Activated CD4-positive, alpha-beta T cell treated with anti-CD3 and anti-CD28 coated beads, Interleukin-2, amount 10 ng/mL, durations not matched to agents 7 days and 5 days (primary cell): Measurements from ENCODE around the gene ADCYAP1R1. TPM values are rescaled to one million over a fixed set of nuclear protein-coding genes. Genes with fewer than 3 reads are reported as not detected.
A peak's percentile ranks its signal among the peaks of the same experiment; 100 is the strongest.
"Not testable (repeated sequence)": the region's sequence is repeated elsewhere in the genome, so short reads cannot be mapped to it uniquely, and the experiment has no call there.

ENCODE experiments used
- CTCF ChIA-PET: fragments of 350-600 bp; sonication (Branson Sonifier 250); formaldehyde crosslinking; loops from one replicate; lab custom pipeline; 2021; ENCODE audit warnings: antibody characterized with exemption; lab: Charles Lee
- POLR2A ChIA-PET: fragments of 350-600 bp; sonication (Branson Sonifier 250); formaldehyde crosslinking; loops from one replicate; lab custom pipeline; 2021; ENCODE audit warnings: antibody characterized with exemption; lab: Charles Lee
- DNase-seq: peaks from one replicate; pipeline ENCODE4 v3.0.0-alpha.2; 2020
- H3K27ac Mint-ChIP-seq: one replicate; pipeline ENCODE4 v1.8.0; 2021; ENCODE audit warnings: mild to moderate bottlenecking, moderate library complexity, mixed read lengths
- H3K27me3 Mint-ChIP-seq: one replicate; pipeline ENCODE4 v1.8.0; 2021; ENCODE audit warnings: mixed read lengths
- H3K36me3 Mint-ChIP-seq: one replicate; pipeline ENCODE4 v1.8.0; 2021; ENCODE audit warnings: low read depth, mixed read lengths
- H3K4me1 Mint-ChIP-seq: one replicate; pipeline ENCODE4 v1.8.0; 2021; ENCODE audit warnings: mixed read lengths
- H3K4me3 Mint-ChIP-seq: one replicate; pipeline ENCODE4 v1.8.0; 2021; ENCODE audit warnings: mild to moderate bottlenecking, moderate library complexity, mixed read lengths
- H3K9me3 Mint-ChIP-seq: one replicate; pipeline ENCODE4 v1.8.0; 2021; ENCODE audit warnings: mixed read lengths
- total RNA-seq, 2 experiments: library from RNA; stranded (reverse); gene quantifications; one replicate each; pipeline ENCODE4 v1.2.3, GENCODE V29; 2021

ADCYAP1R1 gene
- total RNA-seq, 2 experiments from 2014 or later: not detected

DNA sequence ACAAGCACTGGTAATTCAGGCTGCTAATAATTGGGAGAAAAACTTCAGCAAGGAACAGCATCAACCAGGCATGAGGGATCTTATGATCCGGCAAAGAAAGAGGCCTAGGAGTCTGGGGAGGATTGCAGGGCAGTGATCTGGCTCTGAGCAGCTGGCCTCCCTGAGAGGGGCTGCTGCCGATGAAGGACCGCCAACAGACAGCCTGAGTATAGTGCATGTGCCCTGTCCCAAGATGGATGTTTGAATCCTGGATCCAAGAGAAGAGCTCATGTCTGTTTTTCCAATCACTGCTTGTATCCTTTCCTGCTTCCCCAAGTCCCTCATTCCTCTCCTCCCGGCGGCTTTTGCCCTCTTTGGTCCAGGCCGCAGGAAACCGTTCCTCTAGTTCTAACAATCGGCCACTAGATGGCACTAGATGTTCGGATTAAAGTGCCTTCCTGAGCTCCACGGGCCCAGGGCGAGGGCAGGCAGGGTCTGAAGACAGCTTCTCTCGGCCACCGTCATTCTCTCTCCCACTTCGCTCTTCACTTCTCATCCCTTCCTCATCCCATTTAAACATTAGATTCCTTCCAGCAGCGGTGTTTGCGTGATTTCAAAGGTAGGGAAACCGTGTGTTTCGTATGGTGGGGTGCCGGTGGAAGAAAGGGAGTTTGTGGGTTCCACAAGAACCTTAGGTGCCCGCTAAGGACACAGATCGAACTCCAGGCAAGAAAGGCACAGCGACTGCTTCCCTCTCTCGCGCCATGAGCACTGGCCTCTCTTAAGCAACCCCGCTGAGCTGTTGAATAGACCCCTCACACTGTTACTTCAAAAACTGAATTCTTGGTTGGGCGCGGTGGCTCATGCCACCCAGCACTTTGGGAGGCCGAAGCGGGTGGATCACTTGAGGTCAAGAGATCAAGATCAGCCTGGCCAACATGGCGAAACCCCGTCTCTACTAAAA is 82.4 kb downstream of the ADCYAP1R1 start:
- ChIA-PET CTCF (interaction anchor here (0.6 to 2.8 kb wide), 8 partner anchors 12 to 398 kb away, joined by 3 to 11 read pairs (median 3); no protein-coding TSS in a partner anchor), POLR2A (interaction anchor here (0.7 kb wide), 1 partner anchor 151 kb away, joined by 3 read pairs; no protein-coding TSS in a partner anchor)
- no peak overlapping the region for H3K27ac Mint-ChIP-seq
- no peaks in the 10 kb centered on the region for H3K9me3 Mint-ChIP-seq
- no peaks in the 10 kb centered on the region for H3K36me3 Mint-ChIP-seq
- H3K4me3 Mint-ChIP-seq: no peak overlapping the region
- DNase-seq: peak; percentile 64
- H3K4me1 Mint-ChIP-seq: no peaks in the 10 kb centered on the region
- H3K27me3 Mint-ChIP-seq: no peaks in the 10 kb centered on the region

DNA sequence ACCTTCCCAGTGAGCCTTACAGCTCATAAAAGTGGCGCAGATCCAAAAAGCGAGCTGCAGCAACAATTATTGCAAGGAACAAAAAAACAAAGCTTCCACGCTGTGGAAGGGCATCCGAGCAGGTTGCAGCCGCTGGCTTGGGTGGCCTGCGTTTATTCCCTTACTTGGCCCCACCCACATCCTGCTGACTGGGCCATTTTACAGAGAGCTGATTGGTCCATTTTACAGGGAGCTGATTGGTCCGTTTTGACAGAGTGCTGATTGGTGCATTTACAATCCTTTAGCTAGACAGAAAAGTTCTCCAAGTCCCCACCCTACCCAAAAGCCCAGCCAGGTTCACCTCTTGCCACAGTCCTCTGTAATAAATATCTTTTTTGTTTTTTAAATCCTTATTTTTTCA is 85.1 kb downstream of the ADCYAP1R1 start:
- Mint-ChIP-seq H3K4me1 (no peaks in the 10 kb centered on the region), H3K27ac (no peak overlapping the region), H3K9me3 (no peaks in the 10 kb centered on the region), H3K36me3 (no peaks in the 10 kb centered on the region), H3K27me3 (peaks cover 10% of the 10 kb centered on the region), H3K4me3 (no peak overlapping the region)
- ChIA-PET POLR2A (no interaction called here), CTCF (no interaction called here)
- DNase-seq: no peak

DNA sequence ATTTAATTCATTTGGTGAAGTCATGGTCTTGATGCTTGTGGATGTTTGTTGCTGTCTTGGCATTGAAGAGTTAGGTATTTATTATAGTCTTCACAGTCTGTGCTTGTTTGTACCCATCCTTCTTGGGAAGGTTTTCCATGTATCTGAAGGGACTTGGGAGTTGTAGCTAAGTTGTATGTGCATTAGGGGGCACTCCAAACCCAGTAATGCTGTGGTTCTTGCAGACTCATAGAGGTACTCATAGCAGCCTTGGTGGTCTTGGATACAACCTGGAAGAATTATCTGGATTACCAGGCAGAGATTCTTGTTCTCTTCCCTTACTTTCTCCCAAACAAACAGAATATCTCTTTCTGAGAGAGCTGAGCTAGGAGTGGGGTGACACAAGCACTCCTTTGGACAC is 93.2 kb downstream of the ADCYAP1R1 start:
- CTCF ChIA-PET: no interaction called here
- no peaks in the 10 kb centered on the region for H3K4me1 Mint-ChIP-seq

GRCh38 chr7:31146030-31146429 is 93.9 kb downstream of the ADCYAP1R1 start:
- no peaks in the 10 kb centered on the region for H3K36me3 Mint-ChIP-seq
- ChIA-PET POLR2A (no interaction called here), CTCF (no interaction called here)
- H3K27ac Mint-ChIP-seq: no peak overlapping the region
- H3K27me3 Mint-ChIP-seq: peaks cover 10% of the 10 kb centered on the region
- no peak overlapping the region for H3K4me3 Mint-ChIP-seq
- H3K9me3 Mint-ChIP-seq: no peaks in the 10 kb centered on the region
- no peak for DNase-seq
- H3K4me1 Mint-ChIP-seq: no peaks in the 10 kb centered on the region

More for the DNA sequence above, 93.2 kb downstream of the ADCYAP1R1 start:
- no peak for DNase-seq
- Mint-ChIP-seq H3K36me3 (no peaks in the 10 kb centered on the region), H3K9me3 (no peaks in the 10 kb centered on the region), H3K27ac (no peak overlapping the region), H3K4me3 (no peak overlapping the region), H3K27me3 (peaks cover 15% of the 10 kb centered on the region)
- POLR2A ChIA-PET: no interaction called here

DNA sequence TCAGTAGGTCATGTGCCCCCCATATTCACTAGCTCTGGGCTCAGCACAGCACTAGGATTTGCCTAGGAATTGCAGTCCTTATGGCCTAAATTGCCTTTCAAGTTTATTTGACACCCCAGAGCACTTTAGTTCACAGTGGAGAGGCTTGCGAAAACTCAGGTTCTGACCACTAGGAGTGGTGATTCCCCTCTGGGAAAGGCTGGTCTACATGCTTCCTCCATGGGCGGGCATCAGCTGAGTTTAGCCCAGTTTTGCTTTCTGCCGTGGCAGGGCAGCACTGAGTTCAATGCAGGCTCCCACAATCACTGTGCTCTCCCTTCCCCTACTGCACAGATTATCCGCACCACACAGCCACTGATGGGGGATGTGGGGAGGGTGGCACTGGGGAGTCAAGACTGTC is 94.4 kb downstream of the ADCYAP1R1 start:
- no peaks in the 10 kb centered on the region for H3K9me3 Mint-ChIP-seq
- no peak overlapping the region for H3K4me3 Mint-ChIP-seq
- no peaks in the 10 kb centered on the region for H3K4me1 Mint-ChIP-seq
- peaks cover 8% of the 10 kb centered on the region for H3K27me3 Mint-ChIP-seq
- H3K36me3 Mint-ChIP-seq: no peaks in the 10 kb centered on the region
- H3K27ac Mint-ChIP-seq: no peak overlapping the region
- ChIA-PET CTCF (no interaction called here), POLR2A (no interaction called here)
- DNase-seq: no peak

DNA sequence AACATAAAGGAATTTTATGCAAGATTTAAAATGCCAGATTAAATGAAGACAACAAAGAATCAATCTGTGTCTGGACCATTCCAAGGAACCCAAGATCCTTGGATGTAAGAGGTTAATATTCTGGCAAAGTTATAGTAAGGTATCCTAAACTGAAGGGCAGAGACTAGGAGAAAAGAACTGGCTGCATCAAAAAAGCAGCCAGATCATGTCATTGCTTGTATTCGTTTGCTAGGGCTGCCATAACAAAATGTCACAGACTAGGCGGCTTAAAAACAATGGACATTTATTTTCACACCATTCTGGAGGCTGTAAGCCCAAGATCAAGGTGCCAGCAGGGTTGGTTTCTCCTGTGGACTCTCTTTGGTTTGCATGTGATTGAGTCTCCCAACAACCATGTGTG is 99.7 kb downstream of the ADCYAP1R1 start:
- no peak overlapping the region for H3K4me3 Mint-ChIP-seq
- H3K27ac Mint-ChIP-seq: no peak overlapping the region
- DNase-seq: no peak
- POLR2A ChIA-PET: no interaction called here
- H3K4me1 Mint-ChIP-seq: no peaks in the 10 kb centered on the region
- H3K9me3 Mint-ChIP-seq: no peaks in the 10 kb centered on the region
- CTCF ChIA-PET: no interaction called here
- H3K36me3 Mint-ChIP-seq: no peaks in the 10 kb centered on the region
- no peaks in the 10 kb centered on the region for H3K27me3 Mint-ChIP-seq

- H3K27ac Mint-ChIP-seq, H3K4me3 Mint-ChIP-seq, CTCF ChIA-PET, H3K27me3 Mint-ChIP-seq, H3K9me3 Mint-ChIP-seq, DNase-seq, H3K36me3 Mint-ChIP-seq, H3K4me1 Mint-ChIP-seq, POLR2A ChIA-PET: not testable (repeated sequence)
These were observed 101.2 kb downstream of the ADCYAP1R1 start for GRCh38 chr7:31153318-31153717.

- no peak for DNase-seq
- Mint-ChIP-seq H3K36me3 (no peaks in the 10 kb centered on the region), H3K27me3 (no peaks in the 10 kb centered on the region), H3K27ac (no peak overlapping the region), H3K4me3 (no peak overlapping the region), H3K9me3 (no peaks in the 10 kb centered on the region), H3K4me1 (no peaks in the 10 kb centered on the region)
- CTCF ChIA-PET: no interaction called here
- POLR2A ChIA-PET: no interaction called here
These were observed 108.8 kb downstream of the ADCYAP1R1 start for GRCh38 chr7:31160941-31161340.

Other genes with a start within 250 kb of the ADCYAP1R1 start
- under 1 TPM; 0.12 to 0.21 TPM for gene AQP1, start 140.5 kb upstream of the ADCYAP1R1 start, total RNA-seq
- gene GHRHR, start 88.4 kb upstream of the ADCYAP1R1 start, total RNA-seq: not detected